Measurements from ENCODE around the gene TMEM156.
"Not testable (repeated sequence)": the region's sequence is repeated elsewhere in the genome, so short reads cannot be mapped to it uniquely, and the experiment has no call there.

Gene TMEM156

GRCh38 chr4:38990241-38990640 is 42.0 kb downstream of the TMEM156 start:
- no peaks in the 10 kb centered on the region for H3K9me3 ChIP-seq (ENCODE audit: control insufficient read depth, insufficient read depth, low read length)
- H3K4me1 ChIP-seq (ENCODE audit: insufficient read depth, low read length) = peaks cover 17% of the 10 kb centered on the region
- H3K36me3 ChIP-seq (ENCODE audit: insufficient read depth, low read length) = no peaks in the 10 kb centered on the region
- no peak overlapping the region for H3K9ac ChIP-seq (ENCODE audit: low read depth, low read length)

- H3K4me1 ChIP-seq (ENCODE audit: insufficient read depth, low read length) = peaks cover 20% of the 10 kb centered on the region
- no peaks in the 10 kb centered on the region for H3K9me3 ChIP-seq (ENCODE audit: control insufficient read depth, insufficient read depth, low read length)
- no peak overlapping the region for H3K9ac ChIP-seq (ENCODE audit: low read depth, low read length)
- H3K36me3 ChIP-seq (ENCODE audit: insufficient read depth, low read length) = no peaks in the 10 kb centered on the region
Measured at GRCh38 chr4:38989487-38989886, 42.7 kb downstream of the TMEM156 start.

- H3K9ac ChIP-seq (ENCODE audit: low read depth, low read length); H3K36me3 ChIP-seq (ENCODE audit: insufficient read depth, low read length); H3K9me3 ChIP-seq (ENCODE audit: control insufficient read depth, insufficient read depth, low read length): not testable (repeated sequence)
- H3K4me1 ChIP-seq (ENCODE audit: insufficient read depth, low read length) = peaks cover 24% of the 10 kb centered on the region
Measured at GRCh38 chr4:38988353-38988752, 43.9 kb downstream of the TMEM156 start.

DNA sequence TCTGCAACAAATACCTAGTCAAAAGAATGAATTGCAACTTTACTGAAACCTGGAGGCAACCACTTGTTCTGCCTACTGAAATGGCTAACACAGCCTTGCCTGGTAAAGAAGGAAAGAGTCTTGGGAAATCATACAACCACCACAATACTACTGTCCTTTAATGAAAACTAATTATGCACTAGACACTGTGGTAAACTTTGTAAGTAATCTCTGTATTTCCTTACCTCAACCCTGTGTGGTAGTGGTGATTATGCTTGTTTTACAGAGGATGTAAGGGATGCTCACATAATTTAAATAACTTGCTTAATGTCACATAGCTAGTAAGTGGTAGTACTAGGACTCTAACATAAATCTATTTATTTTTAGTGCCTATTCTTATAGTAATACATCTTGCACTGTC is 44.7 kb downstream of the TMEM156 start:
- Histone ChIP-seq H3K36me3 (ENCODE audit: insufficient read depth, low read length) (no peaks in the 10 kb centered on the region), H3K9me3 (ENCODE audit: control insufficient read depth, insufficient read depth, low read length) (no peaks in the 10 kb centered on the region), H3K9ac (ENCODE audit: low read depth, low read length) (no peak overlapping the region), H3K4me1 (ENCODE audit: insufficient read depth, low read length) (peaks cover 24% of the 10 kb centered on the region)

DNA sequence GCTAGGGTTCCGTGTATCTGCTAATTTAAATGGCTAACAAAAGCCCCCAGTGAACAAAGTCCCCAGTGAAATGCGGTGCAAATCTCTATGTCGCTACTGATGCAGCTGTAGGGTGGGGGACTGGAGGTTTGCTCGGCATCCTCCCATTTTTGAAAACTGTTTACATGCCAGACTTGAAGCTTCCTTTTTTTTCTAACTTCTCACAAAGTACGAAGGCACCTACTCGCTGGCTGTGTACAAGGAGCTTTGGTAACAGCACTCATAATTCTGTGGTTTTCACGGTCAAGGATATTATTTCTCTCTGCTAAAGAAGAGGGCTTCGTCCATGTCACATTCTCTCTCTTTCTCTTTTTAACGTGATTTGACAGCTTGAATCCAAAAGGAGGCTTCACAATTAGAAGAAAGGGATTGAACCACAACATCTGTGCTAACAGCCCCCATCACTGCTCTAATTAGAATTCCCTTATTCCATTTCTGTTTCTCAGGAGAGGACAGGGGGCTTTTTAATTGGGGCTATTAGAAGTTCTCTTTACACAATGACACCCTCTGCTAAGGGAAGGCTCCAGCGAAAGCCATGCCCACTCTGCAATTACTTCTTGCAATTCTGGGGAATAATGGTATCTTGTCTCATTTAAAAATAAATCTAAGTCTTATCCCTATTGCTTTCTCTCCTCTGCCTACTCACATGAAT is 46.7 kb downstream of the TMEM156 start:
- H3K36me3 ChIP-seq (ENCODE audit: insufficient read depth, low read length) = no peaks in the 10 kb centered on the region
- no peaks in the 10 kb centered on the region for H3K9me3 ChIP-seq (ENCODE audit: control insufficient read depth, insufficient read depth, low read length)
- no peak overlapping the region for H3K9ac ChIP-seq (ENCODE audit: low read depth, low read length)
- peaks cover 24% of the 10 kb centered on the region for H3K4me1 ChIP-seq (ENCODE audit: insufficient read depth, low read length)

DNA sequence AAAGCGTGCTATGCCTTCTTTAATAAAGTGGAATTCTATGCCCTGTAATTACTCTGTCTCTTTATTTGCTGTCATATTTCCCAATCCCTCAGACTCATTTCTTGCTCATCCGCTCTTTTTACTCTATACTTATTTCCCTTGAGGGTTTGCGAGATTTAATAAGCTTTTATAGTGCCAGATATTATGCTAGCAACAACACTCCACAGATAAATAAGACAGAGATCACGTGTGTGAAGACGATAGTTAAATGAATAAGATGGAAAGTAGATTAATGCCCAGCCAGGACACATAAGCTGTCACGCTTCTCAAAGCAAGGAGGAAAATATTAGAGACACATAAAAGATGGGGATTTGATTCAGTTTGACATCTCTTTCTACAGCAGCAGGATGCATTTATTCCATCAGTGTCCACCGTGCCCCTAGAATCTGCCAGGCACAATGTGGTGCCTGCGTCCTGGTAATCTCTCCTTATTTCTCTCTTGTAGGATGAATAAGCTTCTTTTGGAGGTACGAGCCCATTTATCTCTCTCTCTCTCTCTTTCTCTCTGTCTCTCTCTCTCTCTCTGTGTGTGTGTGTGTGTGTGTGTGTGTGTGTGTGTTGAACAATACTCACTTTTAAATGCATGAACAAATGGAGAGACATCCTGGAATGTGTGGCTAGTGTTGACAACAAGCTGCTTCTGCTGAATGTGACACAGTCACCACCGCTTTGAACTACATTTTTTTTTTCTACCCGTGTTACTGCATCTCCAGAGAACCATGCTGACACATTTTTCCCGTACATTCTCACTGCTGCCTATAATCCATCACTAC is 48.2 kb downstream of the TMEM156 start:
- Histone ChIP-seq H3K36me3 (ENCODE audit: insufficient read depth, low read length) (no peaks in the 10 kb centered on the region), H3K4me1 (ENCODE audit: insufficient read depth, low read length) (peaks cover 24% of the 10 kb centered on the region), H3K9ac (ENCODE audit: low read depth, low read length) (no peak overlapping the region), H3K9me3 (ENCODE audit: control insufficient read depth, insufficient read depth, low read length) (no peaks in the 10 kb centered on the region)

GRCh38 chr4:38983291-38983690 is 48.9 kb downstream of the TMEM156 start:
- H3K36me3 ChIP-seq (ENCODE audit: insufficient read depth, low read length) = no peaks in the 10 kb centered on the region
- no peaks in the 10 kb centered on the region for H3K9me3 ChIP-seq (ENCODE audit: control insufficient read depth, insufficient read depth, low read length)
- no peak overlapping the region for H3K9ac ChIP-seq (ENCODE audit: low read depth, low read length)
- peaks cover 24% of the 10 kb centered on the region for H3K4me1 ChIP-seq (ENCODE audit: insufficient read depth, low read length)

GRCh38 chr4:38982361-38983095 is 49.7 kb downstream of the TMEM156 start:
- Histone ChIP-seq H3K36me3 (ENCODE audit: insufficient read depth, low read length) (no peaks in the 10 kb centered on the region), H3K4me1 (ENCODE audit: insufficient read depth, low read length) (peaks cover 20% of the 10 kb centered on the region), H3K9me3 (ENCODE audit: control insufficient read depth, insufficient read depth, low read length) (no peaks in the 10 kb centered on the region), H3K9ac (ENCODE audit: low read depth, low read length) (no peak overlapping the region)

- Histone ChIP-seq H3K9me3 (ENCODE audit: control insufficient read depth, insufficient read depth, low read length) (no peaks in the 10 kb centered on the region), H3K4me1 (ENCODE audit: insufficient read depth, low read length) (peaks cover 15% of the 10 kb centered on the region), H3K36me3 (ENCODE audit: insufficient read depth, low read length) (no peaks in the 10 kb centered on the region), H3K9ac (ENCODE audit: low read depth, low read length) (no peak overlapping the region)
Measured at GRCh38 chr4:38980903-38981676, 51.1 kb downstream of the TMEM156 start.

DNA sequence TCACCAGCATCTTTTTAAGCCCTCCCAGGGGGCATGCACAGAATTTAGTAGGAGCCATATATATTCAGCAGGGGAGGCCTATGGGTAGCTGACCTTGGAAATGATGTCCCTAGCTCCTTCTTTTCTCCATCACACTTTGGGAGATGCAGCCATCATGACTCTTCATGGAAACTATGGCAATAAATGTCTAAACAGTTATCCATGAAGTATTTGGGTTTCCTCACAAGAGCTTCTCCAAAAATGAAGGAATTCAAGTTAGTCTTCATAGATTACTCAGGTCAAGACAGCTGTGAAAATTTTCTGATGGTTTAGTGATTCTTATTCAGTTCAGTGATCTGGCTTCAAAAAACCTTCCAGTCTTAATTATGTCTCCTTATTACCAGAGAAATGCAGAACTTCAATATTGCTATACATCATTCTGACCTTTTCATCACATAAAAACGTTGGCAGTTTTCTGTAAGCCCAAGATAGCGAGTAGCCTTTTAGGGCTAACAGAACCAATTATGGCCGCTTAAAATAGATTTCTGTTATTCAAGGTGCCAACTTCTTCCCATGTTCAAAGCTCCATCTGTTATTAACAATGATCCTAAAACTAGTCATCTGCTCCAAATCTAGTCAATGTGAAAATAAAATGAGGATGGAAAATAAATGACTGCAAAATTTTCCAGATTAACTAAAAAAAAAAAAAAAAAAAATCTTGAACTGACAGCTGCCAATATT is 52.5 kb downstream of the TMEM156 start:
- Histone ChIP-seq H3K9me3 (ENCODE audit: control insufficient read depth, insufficient read depth, low read length) (no peaks in the 10 kb centered on the region), H3K36me3 (ENCODE audit: insufficient read depth, low read length) (no peaks in the 10 kb centered on the region), H3K4me1 (ENCODE audit: insufficient read depth, low read length) (peaks cover 5% of the 10 kb centered on the region; the same call in 1 of the 2 replicates), H3K9ac (ENCODE audit: low read depth, low read length) (no peak overlapping the region)

GRCh38 chr4:38979081-38979480 is 53.1 kb downstream of the TMEM156 start:
- Histone ChIP-seq H3K9me3 (ENCODE audit: control insufficient read depth, insufficient read depth, low read length) (no peaks in the 10 kb centered on the region), H3K9ac (ENCODE audit: low read depth, low read length) (no peak overlapping the region), H3K4me1 (ENCODE audit: insufficient read depth, low read length) (no peaks in the 10 kb centered on the region), H3K36me3 (ENCODE audit: insufficient read depth, low read length) (no peaks in the 10 kb centered on the region)

DNA sequence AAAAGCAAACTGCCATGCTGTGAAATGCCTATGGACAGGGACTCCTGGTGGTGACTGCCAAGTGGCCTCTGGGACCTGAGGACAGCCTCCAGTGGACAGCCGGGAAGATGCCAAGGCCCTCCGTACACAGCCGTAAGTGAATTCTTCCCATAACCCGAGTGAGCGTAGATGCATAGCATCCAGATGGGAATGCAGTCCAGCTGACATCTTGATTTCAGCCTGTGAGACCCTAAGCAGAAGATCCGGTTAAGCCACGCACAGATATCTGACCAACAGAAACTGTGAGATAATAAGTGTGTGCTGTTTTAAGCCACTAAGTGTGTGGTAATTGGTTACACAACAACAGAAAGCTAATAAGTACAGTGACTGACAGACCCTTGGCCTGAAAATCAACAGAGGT is 55.9 kb downstream of the TMEM156 start:
- no peaks in the 10 kb centered on the region for H3K4me1 ChIP-seq (ENCODE audit: insufficient read depth, low read length)
- no peak overlapping the region for H3K9ac ChIP-seq (ENCODE audit: low read depth, low read length)
- H3K36me3 ChIP-seq (ENCODE audit: insufficient read depth, low read length) = no peaks in the 10 kb centered on the region
- no peaks in the 10 kb centered on the region for H3K9me3 ChIP-seq (ENCODE audit: control insufficient read depth, insufficient read depth, low read length)

- Histone ChIP-seq H3K4me1 (ENCODE audit: insufficient read depth, low read length) (0 out of 2 replicates have a peak, but pooled peaks cover 3% of the 10 kb centered on the region), H3K9ac (ENCODE audit: low read depth, low read length) (no peak overlapping the region), H3K36me3 (ENCODE audit: insufficient read depth, low read length) (no peaks in the 10 kb centered on the region; the same call in 1 of the 2 replicates), H3K9me3 (ENCODE audit: control insufficient read depth, insufficient read depth, low read length) (no peaks in the 10 kb centered on the region)
Measured at GRCh38 chr4:38968668-38969067, 63.5 kb downstream of the TMEM156 start.

Data from ES-I3 (cell line).